Chondrocyte (in vitro differentiated cells): ENCODE measurements around the gene KAZN. TPM values are rescaled to one million over a fixed set of nuclear protein-coding genes. Genes with fewer than 3 reads are reported as not detected.

Experiments
- DNase-seq: peaks from one replicate; pipeline ENCODE4 v3.0.0; 2021; ENCODE audit warnings: mixed read lengths, low spot score
- H3K27ac Mint-ChIP-seq: one replicate; pipeline ENCODE4 v1.8.0; 2021; ENCODE audit warnings: mild to moderate bottlenecking, moderate library complexity, mixed read lengths; ENCODE audit not compliant: unreplicated experiment
- H3K27me3 Mint-ChIP-seq: 2 replicates; pipeline ENCODE4 v1.8.0; 2021; ENCODE audit warnings: low read depth, mixed read lengths
- H3K36me3 Mint-ChIP-seq: 2 replicates; pipeline ENCODE4 v1.8.0; 2021; ENCODE audit warnings: low read depth, mixed read lengths
- H3K4me1 Mint-ChIP-seq: 2 replicates; pipeline ENCODE4 v1.8.0; 2021; ENCODE audit warnings: low read depth, mild to moderate bottlenecking, mixed read lengths
- H3K4me3 Mint-ChIP-seq: one replicate; pipeline ENCODE4 v1.8.0; 2021; ENCODE audit warnings: mild to moderate bottlenecking, moderate library complexity, mixed read lengths; ENCODE audit not compliant: unreplicated experiment
- H3K9me3 Mint-ChIP-seq: 2 replicates; pipeline ENCODE4 v1.8.0; 2021; ENCODE audit warnings: low read depth, mixed read lengths
- CTCF ChIP-seq: fragments of 200-600 bp; sonication (generic); IDR thresholded peaks from 2 replicates; pipeline ENCODE4 v1.5.0; 2021; ENCODE audit warnings: antibody characterized with exemption, mild to moderate bottlenecking, moderate library complexity
- total RNA-seq: library from RNA; stranded (reverse); gene quantifications from 3 replicates; pipeline ENCODE4 v1.2.1, GENCODE V29; 2021

Gene KAZN
- total RNA-seq, 1 donor from 2014 or later, result 29.6 TPM

- no peak overlapping the region for H3K27ac Mint-ChIP-seq
- TF ChIP-seq CTCF, result peak; percentile 7
- no peaks in the 10 kb centered on the region for H3K4me1 Mint-ChIP-seq
- no peak overlapping the region for H3K4me3 Mint-ChIP-seq
- H3K36me3 Mint-ChIP-seq, result no peaks in the 10 kb centered on the region
- DNase-seq, result no peak
- H3K27me3 Mint-ChIP-seq, result peaks cover 10% of the 10 kb centered on the region
- H3K9me3 Mint-ChIP-seq, result no peaks in the 10 kb centered on the region
These were observed 171.2 kb downstream of the KAZN start for GRCh38 chr1:14769486-14770274.

- no peak for DNase-seq
- Mint-ChIP-seq H3K9me3 (no peaks in the 10 kb centered on the region), H3K4me3 (no peak overlapping the region), H3K36me3 (no peaks in the 10 kb centered on the region), H3K27ac (no peak overlapping the region), H3K4me1 (no peaks in the 10 kb centered on the region), H3K27me3 (no peaks in the 10 kb centered on the region)
- TF ChIP-seq CTCF, result no peak
These were observed 175.0 kb downstream of the KAZN start for GRCh38 chr1:14773396-14774025.

- Mint-ChIP-seq H3K27ac (no peak overlapping the region), H3K4me3 (no peak overlapping the region), H3K27me3 (no peaks in the 10 kb centered on the region), H3K36me3 (no peaks in the 10 kb centered on the region), H3K9me3 (no peaks in the 10 kb centered on the region), H3K4me1 (no peaks in the 10 kb centered on the region)
- no peak for TF ChIP-seq CTCF
- no peak for DNase-seq
These were observed 175.7 kb downstream of the KAZN start for GRCh38 chr1:14774225-14774624.

- Mint-ChIP-seq H3K4me3 (no peak overlapping the region), H3K9me3 (no peaks in the 10 kb centered on the region), H3K4me1 (no peaks in the 10 kb centered on the region), H3K27me3 (no peaks in the 10 kb centered on the region), H3K27ac (no peak overlapping the region), H3K36me3 (no peaks in the 10 kb centered on the region)
- TF ChIP-seq CTCF, result no peak
- no peak for DNase-seq
These were observed 176.5 kb downstream of the KAZN start for GRCh38 chr1:14774988-14775387.

GRCh38 chr1:14775434-14775833 is 176.9 kb downstream of the KAZN start:
- TF ChIP-seq CTCF, result no peak
- Mint-ChIP-seq H3K4me1 (no peaks in the 10 kb centered on the region), H3K27ac (no peak overlapping the region), H3K4me3 (no peak overlapping the region), H3K9me3 (no peaks in the 10 kb centered on the region), H3K27me3 (peaks cover 2% of the 10 kb centered on the region), H3K36me3 (no peaks in the 10 kb centered on the region)
- no peak for DNase-seq
